Lower leg skin (tissue), 4 donors: Measurements from ENCODE around the gene FBXL19. TPM values are rescaled to one million over a fixed set of nuclear protein-coding genes. Genes with fewer than 3 reads are reported as not detected.

Experiments
- DNase-seq, 2 donors: peaks; one replicate each; pipeline ENCODE4 v3.0.0-alpha.2; 2019; ENCODE audit warnings: low spot score in 2 of 2
- H3K4me3 ChIP-seq: fragments of 200-600 bp; sonication (generic); 2 replicates; pipeline ENCODE4 v1.5.1; 2017; ENCODE audit warnings: mild to moderate bottlenecking, low read depth; ENCODE audit not compliant: poor library complexity, severe bottlenecking
- POLR2A ChIP-seq, 2 donors: fragments of 450-650 bp; IDR thresholded peaks; one replicate each; pipeline ENCODE4 v1.6.1; 2016 to 2017; ENCODE audit warnings: antibody characterized with exemption in 2 of 2, mild to moderate bottlenecking in 1 of 2, moderate library complexity in 1 of 2
- WGBS, 2 donors: methylation state at CpG; one replicate each; pipeline ENCODE4 v1.1.5; 2018; 5-methylcytosine and 5-hydroxymethylcytosine counted together
- intact Hi-C: fragments of 100-400 bp; cut with DNase I; formaldehyde crosslinking; loops from one replicate; pipeline ENCODE4 v1.15.0; 2023; ENCODE audit warnings: low total_unique reads
- total RNA-seq, 4 donors: library from RNA; depleted of rRNA; stranded (reverse); fragments of >200 nt; gene quantifications; one replicate each; pipeline ENCODE4 v1.1.0, GENCODE V29; 2016
- TF ChIP-seq, protein P1 (sequence below), 3 donors: fragments of 450-650 bp; IDR thresholded peaks; one replicate each; pipeline ENCODE4 v1.5.1; 2016; ENCODE audit warnings: antibody characterized with exemption in 3 of 3, mild to moderate bottlenecking in 3 of 3, moderate library complexity in 2 of 3

Gene FBXL19
- total RNA-seq, 4 donors from 2014 or later = 17.7 to 25.1 (median 22.1) TPM

DNA sequence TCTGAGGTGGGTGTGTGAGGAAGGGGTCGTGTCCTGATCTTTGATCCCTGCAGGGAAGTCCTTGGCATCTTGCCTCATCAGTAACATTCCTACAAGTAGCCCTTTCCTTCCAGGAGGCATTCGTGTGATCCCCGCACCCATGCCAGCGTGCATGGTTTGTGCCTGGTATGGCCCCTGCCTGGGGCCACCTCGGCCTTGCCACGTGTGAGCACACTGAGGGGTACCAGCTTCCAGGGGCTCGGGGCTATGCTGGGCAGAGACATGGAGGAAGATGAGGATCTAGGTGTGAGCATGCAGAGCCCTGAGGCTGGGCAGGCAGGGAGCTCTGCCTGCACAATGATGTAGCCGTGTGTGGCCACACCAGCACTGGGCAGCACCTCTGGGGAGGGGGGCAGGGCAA is 67.7 kb downstream of the FBXL19 start:
- no peak for TF ChIP-seq POLR2A (IDR thresholded peaks at IDR 0.05)
- TF ChIP-seq, protein P1, sequence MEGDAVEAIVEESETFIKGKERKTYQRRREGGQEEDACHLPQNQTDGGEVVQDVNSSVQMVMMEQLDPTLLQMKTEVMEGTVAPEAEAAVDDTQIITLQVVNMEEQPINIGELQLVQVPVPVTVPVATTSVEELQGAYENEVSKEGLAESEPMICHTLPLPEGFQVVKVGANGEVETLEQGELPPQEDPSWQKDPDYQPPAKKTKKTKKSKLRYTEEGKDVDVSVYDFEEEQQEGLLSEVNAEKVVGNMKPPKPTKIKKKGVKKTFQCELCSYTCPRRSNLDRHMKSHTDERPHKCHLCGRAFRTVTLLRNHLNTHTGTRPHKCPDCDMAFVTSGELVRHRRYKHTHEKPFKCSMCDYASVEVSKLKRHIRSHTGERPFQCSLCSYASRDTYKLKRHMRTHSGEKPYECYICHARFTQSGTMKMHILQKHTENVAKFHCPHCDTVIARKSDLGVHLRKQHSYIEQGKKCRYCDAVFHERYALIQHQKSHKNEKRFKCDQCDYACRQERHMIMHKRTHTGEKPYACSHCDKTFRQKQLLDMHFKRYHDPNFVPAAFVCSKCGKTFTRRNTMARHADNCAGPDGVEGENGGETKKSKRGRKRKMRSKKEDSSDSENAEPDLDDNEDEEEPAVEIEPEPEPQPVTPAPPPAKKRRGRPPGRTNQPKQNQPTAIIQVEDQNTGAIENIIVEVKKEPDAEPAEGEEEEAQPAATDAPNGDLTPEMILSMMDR (IDR thresholded peaks at IDR 0.05) = no peak
- H3K4me3 ChIP-seq = no peak overlapping the region
- no peak for DNase-seq
- intact Hi-C loops = no loop called here
- 71 to 86% methylated on average over 7 to 8 of the region's 8 CpGs for WGBS, 2 donors

DNA sequence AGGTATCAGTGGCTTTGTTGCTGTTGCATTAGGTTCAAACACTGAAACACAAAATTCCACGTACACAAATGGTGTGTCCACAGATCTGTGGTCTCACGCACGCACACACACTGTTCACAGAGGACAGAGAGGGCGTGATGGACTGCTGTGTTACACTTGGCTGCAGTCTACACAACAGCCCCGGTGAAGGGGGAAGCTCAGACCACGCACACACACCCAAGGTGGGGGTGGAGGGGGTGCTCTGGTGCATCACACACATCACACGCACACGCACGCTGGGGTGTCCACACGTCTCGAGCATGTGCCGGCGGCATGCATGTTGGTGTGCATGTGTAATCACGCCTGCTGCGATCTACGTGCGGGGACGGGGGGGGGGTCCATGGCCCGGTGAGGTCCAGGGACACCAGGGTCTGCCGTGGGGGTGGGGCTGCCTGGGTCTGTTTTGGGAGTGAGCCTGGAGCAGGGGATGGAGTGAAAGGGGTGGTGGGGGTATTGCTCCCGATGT is 69.0 kb downstream of the FBXL19 start:
- DNase-seq = no peak
- H3K4me3 ChIP-seq = no peak overlapping the region
- 85 to 91% methylated on average over 19 to 20 of the region's 21 CpGs for WGBS, 2 donors
- no peak for TF ChIP-seq POLR2A (IDR thresholded peaks at IDR 0.05)
- TF ChIP-seq, protein P1 (IDR thresholded peaks at IDR 0.05) = no peak
- intact Hi-C loops = no loop called here

GRCh38 chr16:30992931-30993816 is 69.8 kb downstream of the FBXL19 start:
- WGBS, 2 donors = 84 to 91% methylated on average over 29 of the region's 29 CpGs
- no peak for TF ChIP-seq POLR2A (IDR thresholded peaks at IDR 0.05)
- TF ChIP-seq, protein P1 (IDR thresholded peaks at IDR 0.05) = no peak
- H3K4me3 ChIP-seq = no peak overlapping the region
- intact Hi-C loops = no loop called here
- no peak for DNase-seq

GRCh38 chr16:30995927-30996323 is 72.6 kb downstream of the FBXL19 start:
- DNase-seq = no peak
- WGBS, 2 donors = 73 to 79% methylated on average over 11 of the region's 11 CpGs
- H3K4me3 ChIP-seq = no peak overlapping the region
- TF ChIP-seq, protein P1 (IDR thresholded peaks at IDR 0.05) = no peak
- intact Hi-C loops = no loop called here

DNA sequence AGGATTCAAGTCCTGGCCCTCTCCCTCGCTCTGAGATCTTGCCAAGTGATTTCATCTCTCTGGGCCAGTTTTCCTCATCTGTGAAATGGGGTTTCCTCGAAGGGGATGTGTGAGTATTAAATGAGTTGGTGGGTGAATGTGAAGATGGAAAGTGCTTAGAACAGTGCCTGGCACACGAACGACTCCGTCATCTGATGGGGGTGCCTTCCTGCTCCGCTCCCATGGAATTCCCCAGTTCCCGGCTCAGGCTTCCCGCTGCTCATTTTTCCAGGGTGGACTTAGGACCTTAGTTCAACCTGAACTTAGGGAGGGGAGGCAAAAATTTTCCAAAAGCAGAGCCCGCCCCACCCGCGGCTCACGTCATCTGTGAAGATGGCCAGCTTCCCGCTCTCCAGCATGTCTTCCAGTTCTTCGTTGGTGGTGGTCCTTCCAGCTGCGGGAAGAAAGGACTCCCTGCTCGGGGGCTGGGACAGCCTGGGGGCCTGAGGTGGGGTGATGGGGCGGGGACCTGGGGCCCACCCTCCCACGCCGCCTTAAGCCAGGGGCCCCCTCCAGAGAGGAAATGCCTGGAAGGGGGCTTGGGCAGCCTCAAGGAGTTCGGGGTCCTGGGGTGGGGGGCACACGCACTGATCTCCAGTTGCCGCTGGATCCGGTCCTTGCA is 73.1 kb downstream of the FBXL19 start:
- intact Hi-C loops = no loop called here
- no peak for DNase-seq
- no peak for TF ChIP-seq POLR2A (IDR thresholded peaks at IDR 0.05)
- TF ChIP-seq, protein P1 (IDR thresholded peaks at IDR 0.05) = no peak
- 16 to 19% methylated on average over 21 to 22 of the region's 23 CpGs for WGBS, 2 donors
- H3K4me3 ChIP-seq = peak overlapping the region; percentile 38
